K562 (cell line): ENCODE data around the gene HBQ1. TPM values are rescaled to one million over a fixed set of nuclear protein-coding genes. Genes with fewer than 3 reads are reported as not detected.
"Not testable (repeated sequence)": the region's sequence is repeated elsewhere in the genome, so short reads cannot be mapped to it uniquely, and the experiment has no call there.

Experiments used
- ATAC-seq: fragments of 200-7000 bp; cut with Tn5 transposase; 3 replicates; pipeline ENCODE4 v1.9.1; 2020; ENCODE audit warnings: moderate library complexity
- BruUV-seq: library from RNA; stranded (reverse); fragments of 400-500 nt; replicated peaks from 2 replicates; lab custom pipeline; 2021; lab: Mats Ljungman, UMichigan
- CTCF ChIA-PET: fragments of 300-600 bp; formaldehyde crosslinking; extraction: SDS; loops from one replicate; lab custom pipeline; 2021; ENCODE audit warnings: low intra/inter-chr PET ratio; lab: Yijun Ruan, JAX
- POLR2A ChIA-PET: fragments of 300-600, 350-650 bp; sonication (Branson Sonifier 250); formaldehyde crosslinking; extraction: SDS; loops from one replicate; lab custom pipeline; 2021; ENCODE audit warnings: antibody characterized with exemption, inconsistent platforms; lab: Yijun Ruan, JAX
- DNase-seq, 4 experiments: peaks; one replicate each; pipeline versions ENCODE4 v3.0.0 to v3.0.0-alpha.2; 2011 to 2018; ENCODE audit warnings: low spot score in 3 of 4, mixed read lengths in 3 of 4; ENCODE audit errors: extremely low read depth in 1 of 4
- FAIRE-seq: peaks from 2 replicates; lab custom pipeline; 2011; peaks lifted over from hg19 to GRCh38; lab: Jason Lieb, UNC
- H2AFZ ChIP-seq: 2 replicates; pipeline ENCODE4 v1.6.0; 2011; ENCODE audit warnings: low read depth, low read length, control low read depth, inconsistent platforms
- H3K27ac ChIP-seq: fragments of 200-600 bp; 3 replicates; pipeline ENCODE4 v1.8.0; 2011; ENCODE audit warnings: low read depth, mild to moderate bottlenecking, control low read depth, inconsistent platforms, low read length, moderate library complexity, mixed read lengths; ENCODE audit errors: extremely low read depth
- H3K27me3 ChIP-seq, 2 experiments: fragments of 300-600 bp in 1 of 2; 2 replicates in 1 of 2; 3 replicates in 1 of 2; pipeline versions ENCODE4 v1.6.0 to v1.8.0; 2011; ENCODE audit warnings: inconsistent platforms in 2 of 2, low read length in 2 of 2, mild to moderate bottlenecking in 1 of 2, mixed read lengths in 1 of 2, moderate library complexity in 1 of 2; ENCODE audit not compliant: control insufficient read depth in 2 of 2, insufficient read depth in 2 of 2
- H3K36me3 ChIP-seq: fragments of 300-600 bp; 3 replicates; pipeline ENCODE4 v1.8.0; 2011; ENCODE audit warnings: mild to moderate bottlenecking, low read length, inconsistent platforms; ENCODE audit not compliant: control insufficient read depth, insufficient read depth
- H3K4me1 ChIP-seq, 2 experiments: fragments of 200-600 bp in 1 of 2; replicated peaks in 1 of 2; 2 replicates in 1 of 2; 3 replicates in 1 of 2; pipeline versions ENCODE4 v1.5.1 to v1.8.0; 2011; ENCODE audit warnings: inconsistent platforms in 2 of 2, low read length in 2 of 2, mild to moderate bottlenecking in 1 of 2, mixed read lengths in 1 of 2, moderate library complexity in 1 of 2; ENCODE audit not compliant: control insufficient read depth in 2 of 2, insufficient read depth in 2 of 2
- H3K4me2 ChIP-seq: 2 replicates; pipeline ENCODE4 v1.6.1; 2011; ENCODE audit warnings: low read length, control low read depth, inconsistent platforms, mixed read lengths; ENCODE audit not compliant: insufficient read depth
- H3K4me3 ChIP-seq: fragments of 200-600 bp; sonication (generic), shearing (Covaris generic); 2 replicates; pipeline ENCODE4 v1.5.1; 2016; ENCODE audit warnings: control low read depth, inconsistent platforms
- H3K79me2 ChIP-seq: fragments of 200-600 bp; 3 replicates; pipeline ENCODE4 v1.8.0; 2011; ENCODE audit warnings: low read length, inconsistent platforms; ENCODE audit not compliant: control insufficient read depth, insufficient read depth
- H3K9ac ChIP-seq, 2 experiments: 2 replicates each; pipeline versions ENCODE4 v1.6.0 to v1.6.1; 2011; ENCODE audit warnings: low read depth in 2 of 2, low read length in 2 of 2, control low read depth in 1 of 2, inconsistent platforms in 1 of 2, mild to moderate bottlenecking in 1 of 2, mixed read lengths in 1 of 2; ENCODE audit not compliant: insufficient read depth in 1 of 2
- H3K9me1 ChIP-seq: one replicate; pipeline ENCODE4 v1.6.0; 2011; ENCODE audit warnings: inconsistent platforms, mild to moderate bottlenecking, low read length, moderate library complexity; ENCODE audit not compliant: control insufficient read depth, insufficient read depth
- H3K9me3 ChIP-seq: replicated peaks from 2 replicates; pipeline ENCODE4 v1.5.1; 2011; ENCODE audit warnings: low read depth, low read length, inconsistent platforms; ENCODE audit not compliant: control insufficient read depth, insufficient read depth
- H4K20me1 ChIP-seq: replicated peaks from 2 replicates; pipeline ENCODE4 v1.6.1; 2011; ENCODE audit warnings: low read length, inconsistent platforms, mixed read lengths; ENCODE audit not compliant: control insufficient read depth, insufficient read depth
- JUND ChIP-seq, 2 experiments: IDR thresholded peaks; 2 replicates in 1 of 2; 3 replicates in 1 of 2; pipeline ENCODE4 v1.6.1; 2011; ENCODE audit warnings: borderline replicate concordance in 2 of 2, low read depth in 2 of 2, low read length in 2 of 2, improper control_type of control experiment in 1 of 2, missing biosample characterization in 1 of 2, missing genetic modification characterization in 1 of 2, missing genetic modification reagents in 1 of 2
- NCOA4 ChIP-seq: fragments of 450-650 bp; IDR thresholded peaks from 2 replicates; pipeline ENCODE4 v1.6.1; 2018; ENCODE audit warnings: mild to moderate bottlenecking; ENCODE audit not compliant: partially characterized antibody
- WGBS: fragments of 100-300 bp; shearing (Covaris generic); methylation state at CpG from one replicate; pipeline ENCODE4 v1.1.6; 2016; ENCODE audit warnings: low coverage, mixed read lengths; ENCODE audit not compliant: insufficient coverage; ENCODE audit errors: missing lambda C conversion rate; 5-methylcytosine and 5-hydroxymethylcytosine counted together
- in situ Hi-C: fragments of 300-500 bp; cut with MboI; formaldehyde crosslinking; loops from 4 replicates; pipeline ENCODE4 v1.15.0; 2018; ENCODE audit warnings: inconsistent platforms, mixed read lengths
- intact Hi-C: fragments of 100-400 bp; cut with micrococcal nuclease; formaldehyde crosslinking; loops from 2 replicates; pipeline ENCODE4 v1.14.2; 2022
- polyA plus RNA-seq, 8 experiments: library from polyadenylated mRNA; depleted of rRNA in 4 of 8; stranded (reverse) in 5 of 8; unstranded in 3 of 8; fragments of >200 nt; fragmentation: Nextera tagmentation in 2 of 8; fragmentation: Illumina TruSeq in 1 of 8; extraction: Ambion mirVana in 2 of 8; extraction: Trizol in 1 of 8; gene quantifications; 2 replicates each; pipeline versions ENCODE4 v1.2.1 to v1.2.3, GENCODE V29; 2011 to 2014; ENCODE audit warnings: inconsistent platforms in 1 of 8, missing spikeins in 1 of 8
- total RNA-seq, 7 experiments: library from RNA; depleted of rRNA in 6 of 7; stranded (reverse); fragments of >200 nt in 6 of 7; fragmentation: Illumina TruSeq in 2 of 7; extraction: Trizol in 2 of 7; gene quantifications; 2 replicates each; pipeline versions ENCODE4 v1.2.1 to v1.2.3, GENCODE V29; 2011 to 2021; ENCODE audit warnings: low replicate concordance in 1 of 7
- TF ChIP-seq, protein P1 (sequence below): sonication (generic); formaldehyde crosslinking; IDR thresholded peaks from 2 replicates; pipeline ENCODE4 v1.8.1; 2023; ENCODE audit warnings: missing genetic modification reagents, mild to moderate bottlenecking, borderline replicate concordance
- TF ChIP-seq, protein P2 (sequence below): sonication (generic); formaldehyde crosslinking; IDR thresholded peaks from 2 replicates; pipeline ENCODE4 v1.4.0; 2020; ENCODE audit warnings: mild to moderate bottlenecking, missing genetic modification reagents

Gene HBQ1
- total and polyA plus RNA-seq, 9 of the 15 experiments (the other 6 are each of a cell fraction or from before 2014, with no cell fraction given), result 2.3 to 190 (median 19.8) TPM

DNA sequence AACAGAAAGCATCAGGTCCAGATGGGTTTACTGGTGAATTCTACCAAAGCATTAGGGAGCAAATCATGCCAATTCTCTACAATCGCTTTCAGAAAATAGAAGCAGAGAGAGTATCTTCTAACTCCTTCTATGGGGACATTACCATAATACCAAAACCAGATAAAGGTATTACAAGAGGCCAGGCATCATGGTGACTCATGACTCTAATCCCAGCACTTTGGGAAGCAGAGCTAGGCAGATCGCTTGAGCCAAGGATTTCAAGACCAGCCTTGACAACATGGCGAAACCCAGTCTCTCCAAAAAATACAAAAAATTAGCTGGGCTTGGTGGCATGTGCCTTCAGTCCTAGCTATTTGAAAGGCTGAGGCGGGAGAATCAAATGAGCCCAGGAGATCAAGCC is 23.0 kb downstream of the HBQ1 start (continued):
- TF ChIP-seq, protein P1, sequence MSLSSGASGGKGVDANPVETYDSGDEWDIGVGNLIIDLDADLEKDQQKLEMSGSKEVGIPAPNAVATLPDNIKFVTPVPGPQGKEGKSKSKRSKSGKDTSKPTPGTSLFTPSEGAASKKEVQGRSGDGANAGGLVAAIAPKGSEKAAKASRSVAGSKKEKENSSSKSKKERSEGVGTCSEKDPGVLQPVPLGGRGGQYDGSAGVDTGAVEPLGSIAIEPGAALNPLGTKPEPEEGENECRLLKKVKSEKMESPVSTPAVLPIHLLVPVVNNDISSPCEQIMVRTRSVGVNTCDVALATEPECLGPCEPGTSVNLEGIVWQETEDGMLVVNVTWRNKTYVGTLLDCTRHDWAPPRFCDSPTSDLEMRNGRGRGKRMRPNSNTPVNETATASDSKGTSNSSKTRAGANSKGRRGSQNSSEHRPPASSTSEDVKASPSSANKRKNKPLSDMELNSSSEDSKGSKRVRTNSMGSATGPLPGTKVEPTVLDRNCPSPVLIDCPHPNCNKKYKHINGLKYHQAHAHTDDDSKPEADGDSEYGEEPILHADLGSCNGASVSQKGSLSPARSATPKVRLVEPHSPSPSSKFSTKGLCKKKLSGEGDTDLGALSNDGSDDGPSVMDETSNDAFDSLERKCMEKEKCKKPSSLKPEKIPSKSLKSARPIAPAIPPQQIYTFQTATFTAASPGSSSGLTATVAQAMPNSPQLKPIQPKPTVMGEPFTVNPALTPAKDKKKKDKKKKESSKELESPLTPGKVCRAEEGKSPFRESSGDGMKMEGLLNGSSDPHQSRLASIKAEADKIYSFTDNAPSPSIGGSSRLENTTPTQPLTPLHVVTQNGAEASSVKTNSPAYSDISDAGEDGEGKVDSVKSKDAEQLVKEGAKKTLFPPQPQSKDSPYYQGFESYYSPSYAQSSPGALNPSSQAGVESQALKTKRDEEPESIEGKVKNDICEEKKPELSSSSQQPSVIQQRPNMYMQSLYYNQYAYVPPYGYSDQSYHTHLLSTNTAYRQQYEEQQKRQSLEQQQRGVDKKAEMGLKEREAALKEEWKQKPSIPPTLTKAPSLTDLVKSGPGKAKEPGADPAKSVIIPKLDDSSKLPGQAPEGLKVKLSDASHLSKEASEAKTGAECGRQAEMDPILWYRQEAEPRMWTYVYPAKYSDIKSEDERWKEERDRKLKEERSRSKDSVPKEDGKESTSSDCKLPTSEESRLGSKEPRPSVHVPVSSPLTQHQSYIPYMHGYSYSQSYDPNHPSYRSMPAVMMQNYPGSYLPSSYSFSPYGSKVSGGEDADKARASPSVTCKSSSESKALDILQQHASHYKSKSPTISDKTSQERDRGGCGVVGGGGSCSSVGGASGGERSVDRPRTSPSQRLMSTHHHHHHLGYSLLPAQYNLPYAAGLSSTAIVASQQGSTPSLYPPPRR (CRISPR knock-in tag), result no peak
- TF ChIP-seq, protein P2, sequence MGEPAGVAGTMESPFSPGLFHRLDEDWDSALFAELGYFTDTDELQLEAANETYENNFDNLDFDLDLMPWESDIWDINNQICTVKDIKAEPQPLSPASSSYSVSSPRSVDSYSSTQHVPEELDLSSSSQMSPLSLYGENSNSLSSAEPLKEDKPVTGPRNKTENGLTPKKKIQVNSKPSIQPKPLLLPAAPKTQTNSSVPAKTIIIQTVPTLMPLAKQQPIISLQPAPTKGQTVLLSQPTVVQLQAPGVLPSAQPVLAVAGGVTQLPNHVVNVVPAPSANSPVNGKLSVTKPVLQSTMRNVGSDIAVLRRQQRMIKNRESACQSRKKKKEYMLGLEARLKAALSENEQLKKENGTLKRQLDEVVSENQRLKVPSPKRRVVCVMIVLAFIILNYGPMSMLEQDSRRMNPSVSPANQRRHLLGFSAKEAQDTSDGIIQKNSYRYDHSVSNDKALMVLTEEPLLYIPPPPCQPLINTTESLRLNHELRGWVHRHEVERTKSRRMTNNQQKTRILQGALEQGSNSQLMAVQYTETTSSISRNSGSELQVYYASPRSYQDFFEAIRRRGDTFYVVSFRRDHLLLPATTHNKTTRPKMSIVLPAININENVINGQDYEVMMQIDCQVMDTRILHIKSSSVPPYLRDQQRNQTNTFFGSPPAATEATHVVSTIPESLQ (CRISPR knock-in tag), result no peak
- TF ChIP-seq NCOA4 (no peak), JUND (IDR thresholded peaks at IDR 0.05; ENCODE audit: borderline replicate concordance, low read depth, low read length) (no peak), JUND (tag; IDR thresholded peaks at IDR 0.05; ENCODE audit: borderline replicate concordance, low read depth, low read length) (no peak)

DNA sequence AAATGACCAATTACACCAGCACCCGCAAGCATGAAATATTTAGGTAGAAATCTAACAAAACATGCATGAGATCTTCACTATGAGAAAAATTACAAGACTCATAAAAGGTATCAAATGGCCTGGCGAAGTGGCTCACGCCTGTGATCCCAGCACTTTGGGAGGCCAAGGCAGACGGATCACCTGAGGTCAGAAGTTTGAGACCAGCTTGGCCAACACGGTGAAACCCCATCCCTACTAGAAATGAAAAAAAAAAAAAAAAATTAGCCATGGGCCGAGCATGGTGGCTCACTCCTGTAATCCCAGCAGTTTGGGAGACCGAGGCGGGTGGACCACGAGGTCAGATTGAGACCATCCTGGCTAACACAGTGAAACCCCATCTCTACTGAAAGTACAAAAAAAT is 23.8 kb downstream of the HBQ1 start:
- H3K9ac ChIP-seq, in situ Hi-C loops, H4K20me1 ChIP-seq, CTCF ChIA-PET, FAIRE-seq, H3K27me3 ChIP-seq, intact Hi-C loops, H3K4me1 ChIP-seq, ATAC-seq, H3K27ac ChIP-seq, BruUV-seq, H2AFZ ChIP-seq, H3K9me3 ChIP-seq, H3K79me2 ChIP-seq, H3K4me3 ChIP-seq, DNase-seq, H3K4me2 ChIP-seq, H3K9me1 ChIP-seq: not testable (repeated sequence)
- WGBS, result 97% methylated on average over 6 of the region's 9 CpGs
- POLR2A ChIA-PET, result interaction anchor here (1.3 kb wide), 1 partner anchor 21 kb away, joined by 3 read pairs; no protein-coding TSS in a partner anchor
- H3K36me3 ChIP-seq, result peaks cover 86% of the 10 kb centered on the region
